ENCODE results near the gene TTC39C.
"Not testable (repeated sequence)": the region's sequence is repeated elsewhere in the genome, so short reads cannot be mapped to it uniquely, and the experiment has no call there.

The TTC39C gene

GRCh38 chr18:24053211-24053610 is 38.7 kb downstream of the TTC39C start:
- no peak for DNase-seq (ENCODE audit: low read depth in 2 of 2)

- DNase-seq (ENCODE audit: low read depth in 2 of 2), result peak in 1 of 2 donors; percentile 39
These were observed 39.6 kb downstream of the TTC39C start for GRCh38 chr18:24054130-24054529.

- DNase-seq (ENCODE audit: low read depth in 2 of 2), result no peak
These were observed 40.7 kb downstream of the TTC39C start for GRCh38 chr18:24055009-24055804.

- DNase-seq (ENCODE audit: low read depth in 2 of 2), result no peak
These were observed 41.3 kb downstream of the TTC39C start for GRCh38 chr18:24055878-24056277.

GRCh38 chr18:24056506-24056905 is 42.0 kb downstream of the TTC39C start:
- no peak for DNase-seq (ENCODE audit: low read depth in 2 of 2)

- no peak for DNase-seq (ENCODE audit: low read depth in 2 of 2)
These were observed 43.2 kb downstream of the TTC39C start for GRCh38 chr18:24057804-24058203.

GRCh38 chr18:24059385-24059784 is 44.8 kb downstream of the TTC39C start:
- not testable (repeated sequence) for DNase-seq (ENCODE audit: low read depth in 2 of 2)

GRCh38 chr18:24060644-24061043 is 46.1 kb downstream of the TTC39C start:
- no peak for DNase-seq (ENCODE audit: low read depth in 2 of 2)

GRCh38 chr18:24063121-24063731 is 48.7 kb downstream of the TTC39C start:
- no peak for DNase-seq (ENCODE audit: low read depth in 2 of 2)

- no peak for DNase-seq (ENCODE audit: low read depth in 2 of 2)
These were observed 50.0 kb downstream of the TTC39C start for GRCh38 chr18:24064391-24065100.

- no peak for DNase-seq (ENCODE audit: low read depth in 2 of 2)
These were observed 51.4 kb downstream of the TTC39C start for GRCh38 chr18:24065906-24066305.

- DNase-seq (ENCODE audit: low read depth in 2 of 2), result no peak
These were observed 54.6 kb downstream of the TTC39C start for GRCh38 chr18:24068945-24069693.

GRCh38 chr18:24071029-24071428 is 56.5 kb downstream of the TTC39C start:
- DNase-seq (ENCODE audit: low read depth in 2 of 2), result no peak

- DNase-seq (ENCODE audit: low read depth in 2 of 2), result no peak
These were observed 57.2 kb downstream of the TTC39C start for GRCh38 chr18:24071779-24072178.

GRCh38 chr18:24072743-24073142 is 58.2 kb downstream of the TTC39C start:
- no peak for DNase-seq (ENCODE audit: low read depth in 2 of 2)

GRCh38 chr18:24073791-24074190 is 59.2 kb downstream of the TTC39C start:
- DNase-seq (ENCODE audit: low read depth in 2 of 2), result no peak

GRCh38 chr18:24074757-24075156 is 60.2 kb downstream of the TTC39C start:
- DNase-seq (ENCODE audit: low read depth in 2 of 2), result not testable (repeated sequence)

- peak; percentile 79 for DNase-seq (ENCODE audit: low read depth in 2 of 2)
These were observed 61.4 kb downstream of the TTC39C start for GRCh38 chr18:24075767-24076597.

- DNase-seq (ENCODE audit: low read depth in 2 of 2), result no peak
These were observed 62.4 kb downstream of the TTC39C start for GRCh38 chr18:24076950-24077349.

- no peak for DNase-seq (ENCODE audit: low read depth in 2 of 2)
These were observed 63.8 kb downstream of the TTC39C start for GRCh38 chr18:24078391-24078790.

GRCh38 chr18:24080861-24081260 is 66.3 kb downstream of the TTC39C start:
- DNase-seq (ENCODE audit: low read depth in 2 of 2), result no peak
